GM21576 (cell line): ENCODE measurements around the gene KRTAP1-5.
"Not testable (repeated sequence)": the region's sequence is repeated elsewhere in the genome, so short reads cannot be mapped to it uniquely, and the experiment has no call there.

Experiments used
- ATAC-seq: cut with Tn5 transposase; IDR thresholded peaks from one replicate; pipeline ENCODE4 v1.9.1; 2021; ENCODE audit warnings: mild to moderate bottlenecking, moderate library complexity; ENCODE audit not compliant: unreplicated experiment

KRTAP1-5 gene

GRCh38 chr17:41049110-41049509 lies 22.1 kb upstream of the KRTAP1-5 start:
- ATAC-seq = no peak

- ATAC-seq = no peak
These were observed 21.4 kb upstream of the KRTAP1-5 start for GRCh38 chr17:41048441-41048840.

GRCh38 chr17:41046735-41047465 lies 19.9 kb upstream of the KRTAP1-5 start, which contains the start of gene KRTAP2-1:
Gene KRTAP2-1 (minus strand): TSS chr17:41047316. CDS start chr17:41047267, 49 bp downstream.
- ATAC-seq = not testable (repeated sequence)

DNA sequence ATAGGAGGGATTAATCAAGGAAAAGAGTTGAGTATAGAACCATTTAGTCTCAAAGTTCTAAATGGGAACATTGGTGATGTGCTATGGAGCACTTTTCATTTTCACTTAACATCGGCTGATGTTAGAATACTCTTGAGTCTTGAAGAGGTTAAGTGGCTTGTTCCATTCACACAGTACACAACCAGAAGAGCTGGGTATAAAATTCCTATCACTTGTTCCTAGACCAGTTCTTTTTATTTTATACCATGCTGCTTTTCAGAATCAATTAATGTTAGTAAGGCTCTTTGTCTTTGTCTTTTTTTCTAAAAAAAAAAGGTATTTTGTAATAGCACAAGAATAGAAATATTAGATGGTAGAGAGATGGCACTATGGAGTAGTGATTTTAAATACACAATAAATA lies 15.9 kb upstream of the KRTAP1-5 start:
- ATAC-seq = no peak

DNA sequence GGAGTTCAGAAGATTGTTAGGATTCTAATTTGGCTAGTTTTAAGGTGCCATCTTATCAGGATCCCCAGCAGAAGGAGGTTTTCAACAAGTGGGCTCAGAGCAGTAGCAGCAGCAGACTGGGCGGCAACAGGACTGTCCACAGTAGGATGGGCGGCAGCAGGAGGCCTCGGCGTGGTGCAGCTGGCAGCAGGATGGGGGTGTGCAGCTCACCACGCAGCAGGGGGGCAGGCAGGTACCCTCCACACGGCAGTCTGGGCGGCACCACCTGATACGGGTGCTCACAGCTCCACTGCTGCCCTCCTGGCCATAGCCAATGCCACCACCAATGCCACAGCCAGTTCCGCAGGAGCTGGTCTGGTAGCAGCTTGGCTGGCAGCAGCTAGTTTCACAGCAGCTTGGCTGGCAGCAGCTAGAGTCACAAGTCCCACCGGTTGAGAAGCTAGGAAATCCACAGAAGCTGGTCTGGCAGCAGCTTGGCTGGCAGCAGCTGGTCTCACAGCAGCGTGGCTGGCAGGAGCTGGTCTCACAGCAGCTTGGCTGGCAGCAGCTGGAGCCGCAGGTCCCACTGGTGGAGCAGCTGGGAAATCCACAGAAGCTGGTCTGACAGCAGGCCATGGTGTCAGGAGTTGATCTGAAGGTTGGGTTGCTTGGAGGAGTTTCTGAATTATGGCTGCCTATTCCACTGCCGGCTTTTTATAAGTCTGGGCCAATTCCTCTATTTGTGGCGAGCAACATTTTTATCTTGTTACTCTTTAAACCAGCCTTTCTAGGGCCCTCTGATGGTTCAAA lies 14.0 kb upstream of the KRTAP1-5 start, which contains the start of gene KRTAP1-1:
Gene KRTAP1-1 (minus strand): TSS at position 668 of the 789 bp plus-strand sequence. CDS start 53 bp downstream, at position 615.
- not testable (repeated sequence) for ATAC-seq

- ATAC-seq = no peak
These were observed 10.9 kb upstream of the KRTAP1-5 start for GRCh38 chr17:41037853-41038350.

- ATAC-seq = not testable (repeated sequence)
These were observed 7.4 kb upstream of the KRTAP1-5 start, which contains the start of gene KRTAP1-3 for GRCh38 chr17:41034346-41034935. Gene KRTAP1-3 (minus strand): TSS chr17:41034874. CDS start chr17:41034821, 53 bp downstream.

DNA sequence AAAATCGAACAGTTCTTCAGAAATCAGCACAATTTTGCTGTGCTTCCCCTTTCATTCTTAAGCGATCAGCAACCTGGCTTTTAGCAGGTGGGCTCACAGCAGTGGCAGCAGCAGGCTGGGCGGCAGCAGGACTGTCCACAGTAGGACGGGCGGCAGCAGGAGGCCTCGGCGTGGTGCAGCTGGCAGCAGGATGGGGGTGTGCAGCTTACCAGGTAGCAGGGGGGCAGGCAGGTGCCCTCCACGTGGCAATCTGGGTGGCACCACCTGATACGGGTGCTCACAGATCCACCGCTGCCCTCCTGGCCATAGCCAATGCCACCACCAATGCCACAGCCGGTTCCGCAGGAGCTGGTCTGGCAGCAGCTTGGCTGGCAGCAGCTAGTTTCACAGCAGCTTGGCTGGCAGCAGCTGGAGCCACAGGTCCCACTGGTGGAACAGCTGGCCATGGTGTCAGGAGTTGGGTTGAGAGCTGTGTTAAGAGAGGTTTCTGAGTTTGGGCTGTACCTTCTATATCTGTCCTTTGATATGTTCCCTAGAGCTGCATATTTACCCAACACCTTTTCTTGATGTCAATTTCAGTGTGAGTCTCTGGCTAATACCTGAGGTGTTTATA lies 2.7 kb upstream of the KRTAP1-5 start, which contains the start of gene KRTAP1-4:
Gene KRTAP1-4 (minus strand): TSS at position 563 of the 613 bp plus-strand sequence. CDS start 117 bp downstream, at position 446.
- no peak for ATAC-seq

DNA sequence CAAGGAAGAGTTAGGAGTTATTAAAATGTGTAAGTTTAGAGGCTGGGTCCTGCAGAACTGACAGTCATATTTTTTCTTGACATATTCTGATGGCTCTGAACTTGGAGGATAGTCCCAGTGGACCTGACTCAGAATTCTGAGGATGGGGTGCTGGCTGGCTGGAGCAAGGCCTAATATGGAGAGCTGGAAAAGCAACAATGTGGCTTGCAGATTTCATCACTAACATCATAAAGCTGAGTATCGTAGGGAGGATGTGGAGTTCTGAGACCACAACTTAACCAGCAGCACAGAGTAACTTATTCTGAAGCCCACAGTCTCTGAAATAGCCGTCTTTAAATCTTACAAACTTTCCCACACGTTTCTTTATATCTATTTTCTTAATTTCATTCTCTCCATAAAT lies 2.3 kb downstream of the KRTAP1-5 start:
- no peak for ATAC-seq

DNA sequence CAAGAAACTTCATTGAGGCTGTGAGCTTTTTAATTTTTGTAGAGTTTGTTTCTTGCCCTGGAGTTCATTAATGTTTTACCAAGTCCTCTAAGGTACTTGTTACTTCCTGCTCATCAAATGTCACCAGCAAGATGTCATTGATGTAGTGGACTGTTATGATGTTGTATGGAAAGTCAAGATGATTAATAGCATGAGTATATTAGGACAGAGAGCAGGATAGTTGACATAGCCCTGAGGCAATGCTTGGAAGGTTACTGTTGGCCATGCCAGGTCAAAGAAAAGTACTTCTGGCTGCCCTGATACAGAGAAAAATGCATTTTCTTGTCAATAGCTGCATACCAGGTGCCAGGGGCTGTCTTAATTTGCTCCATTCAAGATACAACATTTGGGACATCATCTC lies 6.7 kb downstream of the KRTAP1-5 start:
- ATAC-seq = no peak

- no peak for ATAC-seq
These were observed 7.6 kb downstream of the KRTAP1-5 start for GRCh38 chr17:41019415-41019814.

DNA sequence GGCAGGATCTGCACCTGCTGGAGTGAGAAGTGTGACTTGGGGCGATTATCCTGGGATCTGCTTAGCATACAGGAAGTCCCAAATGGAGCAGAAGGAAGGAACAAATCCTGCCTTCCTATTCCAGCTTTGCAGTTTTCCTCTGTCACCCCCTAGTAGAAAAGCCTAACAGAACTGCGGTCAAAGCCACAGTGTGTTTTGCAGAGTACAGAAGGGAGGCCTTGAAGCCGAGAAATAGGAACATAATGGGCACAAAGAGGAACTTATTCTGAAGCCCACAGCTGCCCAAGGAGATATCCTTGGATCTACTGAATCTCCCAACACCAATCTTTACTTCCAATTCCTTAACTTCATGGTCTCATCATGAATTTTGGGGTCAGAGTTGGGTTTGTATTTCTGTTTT lies 8.5 kb downstream of the KRTAP1-5 start:
- ATAC-seq = no peak

DNA sequence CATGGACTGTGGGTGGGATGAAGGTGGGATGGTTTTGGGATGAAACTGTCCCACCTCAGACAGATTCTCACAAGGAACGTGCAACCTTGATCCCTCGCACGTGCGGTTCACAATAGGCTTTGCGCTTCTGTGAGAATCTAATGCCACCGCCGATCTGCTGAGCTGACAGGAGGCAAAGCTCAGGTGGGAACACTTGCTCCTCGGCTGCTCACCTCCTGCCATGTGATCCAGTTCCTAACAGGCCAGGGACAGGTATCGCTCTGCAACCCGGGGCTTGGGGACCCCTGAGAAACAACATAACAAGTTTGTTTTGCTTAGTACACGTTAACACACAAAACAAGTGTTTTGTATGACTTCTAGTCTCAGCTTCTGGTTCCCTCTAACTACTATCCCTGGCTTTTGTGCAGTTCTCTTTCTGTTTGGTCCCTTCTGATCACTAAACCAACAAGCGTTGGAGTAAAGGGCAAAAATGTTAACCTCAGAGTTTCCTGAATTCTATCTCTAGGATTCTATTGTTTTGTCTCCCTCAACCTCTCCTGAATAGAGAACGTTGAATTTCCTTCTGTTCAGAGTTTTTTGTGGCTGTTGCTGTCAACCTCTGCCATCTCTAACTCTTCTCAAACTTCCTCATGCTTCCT lies 10.3 kb downstream of the KRTAP1-5 start:
- ATAC-seq = no peak

- ATAC-seq = no peak
These were observed 11.6 kb downstream of the KRTAP1-5 start for GRCh38 chr17:41015454-41015853.

GRCh38 chr17:41013606-41014005 lies 13.4 kb downstream of the KRTAP1-5 start:
- no peak for ATAC-seq

- no peak for ATAC-seq
These were observed 13.8 kb downstream of the KRTAP1-5 start for GRCh38 chr17:41013181-41013580.

DNA sequence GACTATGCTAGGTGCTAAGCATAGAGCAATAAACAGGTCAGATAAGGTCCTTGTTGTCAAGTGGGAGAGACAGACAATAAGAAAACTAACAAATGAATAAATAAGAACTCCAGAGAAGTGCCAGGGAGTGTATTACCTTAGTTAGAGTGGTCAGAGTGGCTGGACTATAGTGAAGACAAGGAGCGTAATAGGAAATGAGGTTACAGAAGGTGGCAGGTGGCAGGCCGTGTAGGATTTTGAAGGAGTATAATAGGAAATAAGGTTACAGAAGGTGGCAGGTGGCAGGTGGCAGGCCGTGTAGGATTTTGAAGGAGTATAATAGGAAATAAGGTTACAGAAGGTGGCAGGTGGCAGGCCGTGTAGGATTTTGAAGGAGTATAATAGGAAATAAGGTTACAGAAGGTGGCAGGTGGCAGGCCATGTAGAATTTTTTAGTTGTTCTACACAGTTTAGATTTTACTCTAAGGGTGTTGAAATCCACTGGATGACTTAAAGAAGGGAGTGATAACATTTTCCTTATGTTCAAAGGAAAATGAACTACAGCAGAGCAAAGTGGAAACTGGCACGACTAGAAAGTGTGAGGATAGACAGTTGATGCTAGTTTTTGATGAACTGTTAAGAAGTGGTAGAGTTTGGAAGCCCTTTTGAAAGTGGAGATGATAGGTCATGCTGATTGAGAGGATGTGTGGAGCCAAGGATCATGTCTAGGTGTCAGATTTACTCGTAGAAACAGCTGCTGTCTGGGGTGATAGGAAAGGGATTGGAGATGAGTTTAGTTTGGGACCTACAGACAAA lies 14.5 kb downstream of the KRTAP1-5 start:
- ATAC-seq = no peak

DNA sequence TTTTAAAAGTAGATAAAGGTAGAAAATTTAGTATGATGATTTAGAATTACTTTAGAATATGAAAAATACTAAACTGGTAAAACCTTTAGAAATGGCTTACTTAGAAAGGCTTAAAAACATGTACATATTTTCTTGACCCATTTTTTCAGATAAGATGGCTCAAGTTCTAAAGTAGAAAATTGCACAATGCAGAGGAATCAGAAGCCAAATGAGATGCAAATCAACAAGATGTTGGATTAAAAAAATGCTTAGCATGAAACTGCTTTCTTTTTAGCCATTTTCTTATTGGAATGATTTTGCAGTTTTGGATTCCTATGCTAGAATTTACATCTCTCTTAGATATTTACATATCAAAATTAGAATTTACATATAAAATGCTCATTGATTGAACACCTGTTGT lies 16.6 kb downstream of the KRTAP1-5 start:
- ATAC-seq = no peak

GRCh38 chr17:41009936-41010335 lies 17.1 kb downstream of the KRTAP1-5 start:
- no peak for ATAC-seq
